Fibroblast of lung (primary cell): ENCODE data around the gene ZNF132.

ENCODE experiments used
- CTCF ChIP-seq, 2 donors: IDR thresholded peaks in 1 of 2; conservative IDR thresholded peaks in 1 of 2; 1 replicate in 1 of 2; 2 replicates in 1 of 2; pipeline ENCODE4 v1.5.1; 2011 to 2012; ENCODE audit warnings: low read length in 2 of 2, control low read depth in 1 of 2, inconsistent platforms in 1 of 2, low read depth in 1 of 2, mild to moderate bottlenecking in 1 of 2
- EZH2 ChIP-seq: IDR thresholded peaks from 2 replicates; pipeline ENCODE4 v1.5.1; 2012; ENCODE audit warnings: low read length, control low read depth, mild to moderate bottlenecking; ENCODE audit errors: missing control alignments

- TF ChIP-seq CTCF (conservative IDR thresholded peaks at IDR 0.05 in 1 of 2, IDR thresholded peaks at IDR 0.05 in 1 of 2; ENCODE audit: low read depth in 1 of 2, low read length in 2 of 2) = no peak
- no peak for TF ChIP-seq EZH2
Measured at GRCh38 chr19:58480481-58480830, 40.5 kb upstream of the ZNF132 start.
